Measurements from ENCODE around the gene CACUL1. TPM values are rescaled to one million over a fixed set of nuclear protein-coding genes. Genes with fewer than 3 reads are reported as not detected.
A peak's percentile ranks its signal among the peaks of the same experiment; 100 is the strongest.
"Not testable (repeated sequence)": the region's sequence is repeated elsewhere in the genome, so short reads cannot be mapped to it uniquely, and the experiment has no call there.

CACUL1 gene
- total RNA-seq, 1 experiment from 2014 or later: 38.5 TPM

GRCh38 chr10:118672153-118672552, 82.6 kb downstream of the CACUL1 start:
- Mint-ChIP-seq H3K4me1 (peaks cover 2 to 13% of the 10 kb centered on the region in 2 experiments; a peak in 2 of 4 replicates), H3K4me3 (no peak overlapping the region), H3K27ac (peak overlapping the region in 1 of 3 experiments; percentile 29; a peak in 2 of 7 replicates), H3K27me3 (ENCODE audit: low read depth) (no peaks in the 10 kb centered on the region; the same call in 1 of the 2 replicates), H3K36me3 (ENCODE audit: insufficient read depth in 1 of 3, low read depth in 3 of 3) (no peaks in the 10 kb centered on the region), H3K9me3 (no peaks in the 10 kb centered on the region)
- no peak overlapping the region for H3T11ph ChIP-seq (ENCODE audit: low read length)
- no peak for DNase-seq
- H3K23me2 ChIP-seq (ENCODE audit: insufficient read length, low read depth, low read length, poor library complexity, severe bottlenecking): no peaks in the 10 kb centered on the region
- H4K5ac ChIP-seq (ENCODE audit: insufficient read length, low read depth, low read length): no peak overlapping the region
- no peak overlapping the region for H3K4ac ChIP-seq (ENCODE audit: low read depth, low read length)
- no peak overlapping the region for H3K27ac ChIP-seq (ENCODE audit: insufficient read length, low read depth, low read length)
- H3K27me3 ChIP-seq (ENCODE audit: insufficient read depth, low read length): no peaks in the 10 kb centered on the region
- H2BK5ac ChIP-seq (ENCODE audit: insufficient read length, low read length): no peak overlapping the region
- H3K4me1 ChIP-seq (ENCODE audit: insufficient read depth, low read length): no peaks in the 10 kb centered on the region
- no peak overlapping the region for H2AK5ac ChIP-seq (ENCODE audit: insufficient read length, low read length)
- H3K18ac ChIP-seq (ENCODE audit: insufficient read length, low read depth, low read length): no peak overlapping the region
- no peak overlapping the region for H2BK120ac ChIP-seq (ENCODE audit: low read depth, low read length, poor library complexity, severe bottlenecking)
- no peak overlapping the region for H3K56ac ChIP-seq (ENCODE audit: insufficient read length, low read depth, low read length)
- H3K9me3 ChIP-seq (ENCODE audit: control insufficient read depth, low read depth, low read length): no peaks in the 10 kb centered on the region
- H2BK15ac ChIP-seq (ENCODE audit: low read depth, low read length): no peak overlapping the region
- no peak overlapping the region for H2AFZ ChIP-seq (ENCODE audit: low read length)
- no peaks in the 10 kb centered on the region for H3K79me2 ChIP-seq (ENCODE audit: insufficient read depth, low read length)
- H2BK20ac ChIP-seq (ENCODE audit: low read depth, low read length, poor library complexity, severe bottlenecking): no peak overlapping the region
- no CpG with 5 or more reads among the region's 6 CpGs for WGBS (ENCODE audit: extremely low coverage, insufficient read length, low lambda C conversion rate)
- no peak overlapping the region for H2BK12ac ChIP-seq (ENCODE audit: insufficient read length, low read depth, low read length)
- no peak overlapping the region for H3K4me2 ChIP-seq (ENCODE audit: insufficient read depth, insufficient read length, low read length)
- no peaks in the 10 kb centered on the region for H3K79me1 ChIP-seq (ENCODE audit: insufficient read depth, low read depth, low read length, poor library complexity, severe bottlenecking)
- TF ChIP-seq CTCF (conservative IDR thresholded peaks at IDR 0.05): no peak
- H3K23ac ChIP-seq (ENCODE audit: insufficient read length, low read depth, low read length): no peak overlapping the region
- H4K8ac ChIP-seq (replicated peaks; ENCODE audit: insufficient read length, low read depth, low read length): no peak overlapping the region
- H3K9ac ChIP-seq (ENCODE audit: extremely low read depth, insufficient read length, low read length): no peak overlapping the region
- H4K91ac ChIP-seq (ENCODE audit: insufficient read length, low read depth, low read length): no peak overlapping the region
- H4K20me1 ChIP-seq (ENCODE audit: control insufficient read depth, insufficient read depth, insufficient read length): no peaks in the 10 kb centered on the region
- H3K14ac ChIP-seq (ENCODE audit: insufficient read depth, low read length): no peak overlapping the region

GRCh38 chr10:118671221-118671620, 83.5 kb downstream of the CACUL1 start:
- not testable (repeated sequence) for H3K27me3 Mint-ChIP-seq (ENCODE audit: low read depth)

More at GRCh38 chr10:118671221-118671620, 83.5 kb downstream of the CACUL1 start:
- not testable (repeated sequence) for H3K14ac ChIP-seq (ENCODE audit: insufficient read depth, low read length); H4K5ac ChIP-seq (ENCODE audit: insufficient read length, low read depth, low read length); H3K36me3 Mint-ChIP-seq (ENCODE audit: insufficient read depth in 1 of 3, low read depth in 3 of 3); H2BK12ac ChIP-seq (ENCODE audit: insufficient read length, low read depth, low read length); H3K27me3 ChIP-seq (ENCODE audit: insufficient read depth, low read length); H2BK15ac ChIP-seq (ENCODE audit: low read depth, low read length); H2BK5ac ChIP-seq (ENCODE audit: insufficient read length, low read length); H3K4ac ChIP-seq (ENCODE audit: low read depth, low read length); H3K27ac Mint-ChIP-seq; H3K4me3 Mint-ChIP-seq; H2BK120ac ChIP-seq (ENCODE audit: low read depth, low read length, poor library complexity, severe bottlenecking); H3K79me2 ChIP-seq (ENCODE audit: insufficient read depth, low read length); H3T11ph ChIP-seq (ENCODE audit: low read length); H3K27ac ChIP-seq (ENCODE audit: insufficient read length, low read depth, low read length); H3K9ac ChIP-seq (ENCODE audit: extremely low read depth, insufficient read length, low read length); H3K18ac ChIP-seq (ENCODE audit: insufficient read length, low read depth, low read length); H3K56ac ChIP-seq (ENCODE audit: insufficient read length, low read depth, low read length); H2BK20ac ChIP-seq (ENCODE audit: low read depth, low read length, poor library complexity, severe bottlenecking); H4K20me1 ChIP-seq (ENCODE audit: control insufficient read depth, insufficient read depth, insufficient read length); H2AK5ac ChIP-seq (ENCODE audit: insufficient read length, low read length); H3K23me2 ChIP-seq (ENCODE audit: insufficient read length, low read depth, low read length, poor library complexity, severe bottlenecking); H3K9me3 ChIP-seq (ENCODE audit: control insufficient read depth, low read depth, low read length); H3K4me1 ChIP-seq (ENCODE audit: insufficient read depth, low read length); H2AFZ ChIP-seq (ENCODE audit: low read length); H3K9me3 Mint-ChIP-seq; H3K23ac ChIP-seq (ENCODE audit: insufficient read length, low read depth, low read length); H3K4me2 ChIP-seq (ENCODE audit: insufficient read depth, insufficient read length, low read length); H4K91ac ChIP-seq (ENCODE audit: insufficient read length, low read depth, low read length); DNase-seq; H4K8ac ChIP-seq (replicated peaks; ENCODE audit: insufficient read length, low read depth, low read length); H3K79me1 ChIP-seq (ENCODE audit: insufficient read depth, low read depth, low read length, poor library complexity, severe bottlenecking)
- no CpG with 5 or more reads among the region's 3 CpGs for WGBS (ENCODE audit: extremely low coverage, insufficient read length, low lambda C conversion rate)
- peaks cover 2 to 13% of the 10 kb centered on the region in 2 experiments; a peak in 2 of 4 replicates for H3K4me1 Mint-ChIP-seq

All from H9 (cell line).